ENCODE results near the gene MYO10.
"Not testable (repeated sequence)": the region's sequence is repeated elsewhere in the genome, so short reads cannot be mapped to it uniquely, and the experiment has no call there.

MYO10 gene

GRCh38 chr5:16744164-16744880 lies 191.8 kb downstream of the MYO10 start:
- no peak overlapping the region for H3K4me3 ChIP-seq (ENCODE audit: low read depth, low read length)
- no peak for DNase-seq (ENCODE audit: low read depth, low spot score)
- in situ Hi-C loops (cut with HindIII; ENCODE audit: low sequenced_read_pairs): no loop called here
- TF ChIP-seq CTCF (IDR thresholded peaks at IDR 0.05; ENCODE audit: low read depth, low read length): no peak

GRCh38 chr5:16742938-16743337 lies 193.2 kb downstream of the MYO10 start:
- DNase-seq (ENCODE audit: low read depth, low spot score): peak; percentile 38
- no peak for TF ChIP-seq CTCF (IDR thresholded peaks at IDR 0.05; ENCODE audit: low read depth, low read length)
- in situ Hi-C loops (cut with HindIII; ENCODE audit: low sequenced_read_pairs): no loop called here

GRCh38 chr5:16740811-16741392 lies 195.2 kb downstream of the MYO10 start:
- no peak for TF ChIP-seq CTCF (IDR thresholded peaks at IDR 0.05; ENCODE audit: low read depth, low read length)
- in situ Hi-C loops (cut with HindIII; ENCODE audit: low sequenced_read_pairs): no loop called here
- H3K4me3 ChIP-seq (ENCODE audit: low read depth, low read length): peak overlapping the region; percentile 17
- DNase-seq (ENCODE audit: low read depth, low spot score): peak; percentile 14

More at GRCh38 chr5:16742938-16743337, 193.2 kb downstream of the MYO10 start:
- H3K4me3 ChIP-seq (ENCODE audit: low read depth, low read length): no peak overlapping the region

- in situ Hi-C loops (cut with HindIII; ENCODE audit: low sequenced_read_pairs): no loop called here
- TF ChIP-seq CTCF (IDR thresholded peaks at IDR 0.05; ENCODE audit: low read depth, low read length): no peak
- no peak for DNase-seq (ENCODE audit: low read depth, low spot score)
These were observed 195.8 kb downstream of the MYO10 start for GRCh38 chr5:16740066-16740810.

GRCh38 chr5:16738393-16738792 lies 197.7 kb downstream of the MYO10 start:
- H3K4me3 ChIP-seq (ENCODE audit: low read depth, low read length); DNase-seq (ENCODE audit: low read depth, low spot score); in situ Hi-C loops (cut with HindIII; ENCODE audit: low sequenced_read_pairs): not testable (repeated sequence)

More at GRCh38 chr5:16740066-16740810, 195.8 kb downstream of the MYO10 start:
- H3K4me3 ChIP-seq (ENCODE audit: low read depth, low read length): no peak overlapping the region

- in situ Hi-C loops (cut with HindIII; ENCODE audit: low sequenced_read_pairs): no loop called here
- TF ChIP-seq CTCF (IDR thresholded peaks at IDR 0.05; ENCODE audit: low read depth, low read length): no peak
- DNase-seq (ENCODE audit: low read depth, low spot score): peak; percentile 6
- H3K4me3 ChIP-seq (ENCODE audit: low read depth, low read length): no peak overlapping the region
These were observed 198.3 kb downstream of the MYO10 start for GRCh38 chr5:16737620-16738364.
